WERI-Rb-1 (cell line): ENCODE results near the gene AGBL5.

Experiments
- DNase-seq: peaks from one replicate; pipeline ENCODE4 v3.0.0-alpha.2; 2020
- H3K27ac ChIP-seq: fragments of 250-450 bp; sonication (Bioruptor Pico); 2 replicates; pipeline ENCODE4 v1.5.1; 2020; ENCODE audit warnings: mild to moderate bottlenecking, moderate library complexity
- H3K27me3 ChIP-seq: fragments of 250-450 bp; sonication (Bioruptor Pico); 2 replicates; pipeline ENCODE4 v1.5.1; 2021; ENCODE audit warnings: mild to moderate bottlenecking, low read depth, moderate library complexity; ENCODE audit not compliant: insufficient read depth, severe bottlenecking
- H3K36me3 ChIP-seq: fragments of 250-450 bp; sonication (Bioruptor Pico); 2 replicates; pipeline ENCODE4 v1.5.1; 2020; ENCODE audit warnings: mild to moderate bottlenecking, moderate library complexity
- H3K4me3 ChIP-seq: 2 replicates; pipeline ENCODE4 v1.5.1; 2011; ENCODE audit warnings: low read depth, mild to moderate bottlenecking, control low read depth, low read length
- H3K9me3 ChIP-seq: fragments of 250-450 bp; sonication (Bioruptor Pico); 2 replicates; pipeline ENCODE4 v1.5.1; 2021; ENCODE audit warnings: mild to moderate bottlenecking, moderate library complexity; ENCODE audit not compliant: severe bottlenecking
- CTCF ChIP-seq: IDR thresholded peaks from 2 replicates; pipeline ENCODE4 v1.5.1; 2011; ENCODE audit warnings: low read depth, mild to moderate bottlenecking, control low read depth, inconsistent platforms, low read length

The AGBL5 gene

GRCh38 chr2:27025281-27025800 is 26.1 kb upstream of the AGBL5 start:
- TF ChIP-seq CTCF = no peak
- Histone ChIP-seq H3K36me3 (peaks cover 61% of the 10 kb centered on the region), H3K4me3 (no peak overlapping the region), H3K27ac (no peak overlapping the region), H3K9me3 (no peaks in the 10 kb centered on the region), H3K27me3 (no peaks in the 10 kb centered on the region)
- DNase-seq = no peak

GRCh38 chr2:27025861-27026851 is 25.3 kb upstream of the AGBL5 start:
- H3K27ac ChIP-seq = no peak overlapping the region
- H3K27me3 ChIP-seq = no peaks in the 10 kb centered on the region
- H3K4me3 ChIP-seq = no peak overlapping the region
- no peaks in the 10 kb centered on the region for H3K9me3 ChIP-seq
- TF ChIP-seq CTCF = no peak
- peaks cover 67% of the 10 kb centered on the region for H3K36me3 ChIP-seq
- no peak for DNase-seq

- H3K36me3 ChIP-seq = peaks cover 70% of the 10 kb centered on the region
- no peak overlapping the region for H3K27ac ChIP-seq
- no peaks in the 10 kb centered on the region for H3K9me3 ChIP-seq
- H3K4me3 ChIP-seq = no peak overlapping the region
- no peaks in the 10 kb centered on the region for H3K27me3 ChIP-seq
- no peak for TF ChIP-seq CTCF
- no peak for DNase-seq
These were observed 24.2 kb upstream of the AGBL5 start for GRCh38 chr2:27027211-27027651.

- TF ChIP-seq CTCF = no peak
- Histone ChIP-seq H3K27me3 (no peaks in the 10 kb centered on the region), H3K9me3 (no peaks in the 10 kb centered on the region), H3K4me3 (no peak overlapping the region), H3K27ac (no peak overlapping the region), H3K36me3 (peaks cover 56% of the 10 kb centered on the region)
- DNase-seq = no peak
These were observed 22.4 kb upstream of the AGBL5 start for GRCh38 chr2:27029051-27029450.

- peak within 1 kb of the TSS; percentile 60 for H3K4me3 ChIP-seq
- no peaks in the 10 kb centered on the region for H3K9me3 ChIP-seq
- H3K27ac ChIP-seq = peak within 1 kb of the TSS; percentile 75
- peak; percentile 95 for DNase-seq
- 0 out of 2 replicates have a peak, but pooled peaks have one; percentile 17 for TF ChIP-seq CTCF
- no peaks in the 10 kb centered on the region for H3K27me3 ChIP-seq
- peaks cover 59% of the 10 kb centered on the region for H3K36me3 ChIP-seq
These were observed 18.8 kb upstream of the AGBL5 start, which contains the start of gene TMEM214 for GRCh38 chr2:27032495-27033252. Gene TMEM214 (plus strand): TSS chr2:27032965. CDS start chr2:27033016, 51 bp downstream.
